UCSD-AML1 (cell line): ENCODE results near the gene FBXO34.

Experiments
- DNase-seq: peaks from one replicate; lab custom pipeline; 2025; ENCODE audit not compliant: unreplicated experiment; lab: John Stamatoyannopoulos, UW

Gene FBXO34

GRCh38 chr14:55270832-55271571 is at the start of gene FBXO34:
Gene FBXO34, plus strand, starts transcription at chr14:55271421. Its CDS starts 78,970 bp downstream, at chr14:55350391.
- peak; percentile 99 for DNase-seq

- DNase-seq = no peak
Measured at GRCh38 chr14:55221968-55222367, 49.3 kb upstream of the FBXO34 start.

- DNase-seq = no peak
Measured at GRCh38 chr14:55223364-55223763, 47.9 kb upstream of the FBXO34 start.

GRCh38 chr14:55228261-55228660 is 43.0 kb upstream of the FBXO34 start:
- DNase-seq = no peak

GRCh38 chr14:55233591-55233990 is 37.6 kb upstream of the FBXO34 start:
- DNase-seq = no peak

GRCh38 chr14:55238019-55238680 is 33.1 kb upstream of the FBXO34 start:
- DNase-seq = no peak

- no peak for DNase-seq
Measured at GRCh38 chr14:55239320-55239719, 31.9 kb upstream of the FBXO34 start.

GRCh38 chr14:55240526-55241178 is 30.6 kb upstream of the FBXO34 start:
- DNase-seq = no peak

GRCh38 chr14:55241673-55242072 is 29.5 kb upstream of the FBXO34 start:
- DNase-seq = no peak

- DNase-seq = no peak
Measured at GRCh38 chr14:55243386-55243785, 27.8 kb upstream of the FBXO34 start.

- no peak for DNase-seq
Measured at GRCh38 chr14:55243813-55244212, 27.4 kb upstream of the FBXO34 start.

GRCh38 chr14:55245657-55246268 is 25.5 kb upstream of the FBXO34 start:
- no peak for DNase-seq

- no peak for DNase-seq
Measured at GRCh38 chr14:55248411-55248810, 22.8 kb upstream of the FBXO34 start.

- DNase-seq = no peak
Measured at GRCh38 chr14:55249423-55249822, 21.8 kb upstream of the FBXO34 start.

- no peak for DNase-seq
Measured at GRCh38 chr14:55253276-55253675, 17.9 kb upstream of the FBXO34 start.

- no peak for DNase-seq
Measured at GRCh38 chr14:55254581-55254980, 16.6 kb upstream of the FBXO34 start.

- DNase-seq = no peak
Measured at GRCh38 chr14:55255979-55256378, 15.2 kb upstream of the FBXO34 start.

- DNase-seq = no peak
Measured at GRCh38 chr14:55256586-55256985, 14.6 kb upstream of the FBXO34 start.

GRCh38 chr14:55265197-55265596 is 6.0 kb upstream of the FBXO34 start:
- no peak for DNase-seq

- DNase-seq = no peak
Measured at GRCh38 chr14:55267820-55268219, 3.4 kb upstream of the FBXO34 start.

GRCh38 chr14:55271572-55272298 is 514 bp downstream of the FBXO34 start:
- peak; percentile 82 for DNase-seq
